Osteocyte (in vitro differentiated cells): Measurements from ENCODE around the gene ROCK1. TPM values are rescaled to one million over a fixed set of nuclear protein-coding genes. Genes with fewer than 3 reads are reported as not detected.
A peak's percentile ranks its signal among the peaks of the same experiment; 100 is the strongest.

ENCODE experiments used
- DNase-seq: peaks from one replicate; pipeline ENCODE4 v3.0.0; 2021; ENCODE audit warnings: mixed read lengths; ENCODE audit not compliant: unreplicated experiment; ENCODE audit errors: extremely low spot score
- H3K27ac Mint-ChIP-seq: one replicate; pipeline ENCODE4 v1.8.0; 2021; ENCODE audit warnings: mild to moderate bottlenecking, mixed read lengths; ENCODE audit not compliant: unreplicated experiment
- H3K27me3 Mint-ChIP-seq: one replicate; pipeline ENCODE4 v1.8.0; 2021; ENCODE audit warnings: mixed read lengths; ENCODE audit not compliant: unreplicated experiment
- H3K36me3 Mint-ChIP-seq: one replicate; pipeline ENCODE4 v1.8.0; 2021; ENCODE audit warnings: mixed read lengths; ENCODE audit not compliant: unreplicated experiment
- H3K4me1 Mint-ChIP-seq: one replicate; pipeline ENCODE4 v1.8.0; 2021; ENCODE audit warnings: mixed read lengths; ENCODE audit not compliant: unreplicated experiment
- H3K4me3 Mint-ChIP-seq: one replicate; pipeline ENCODE4 v1.8.0; 2021; ENCODE audit warnings: mild to moderate bottlenecking, moderate library complexity, mixed read lengths; ENCODE audit not compliant: unreplicated experiment
- H3K9me3 Mint-ChIP-seq: one replicate; pipeline ENCODE4 v1.8.0; 2021; ENCODE audit warnings: mixed read lengths; ENCODE audit not compliant: unreplicated experiment
- CTCF ChIP-seq: fragments of 200-600 bp; sonication (generic); IDR thresholded peaks from 2 replicates; pipeline ENCODE4 v1.5.0; 2021; ENCODE audit warnings: antibody characterized with exemption, mild to moderate bottlenecking, moderate library complexity
- total RNA-seq: library from RNA; stranded (reverse); gene quantifications from 2 replicates; pipeline ENCODE4 v1.2.1, GENCODE V29; 2021

The ROCK1 gene
- total RNA-seq, 1 donor from 2014 or later: 50.8 TPM

- Mint-ChIP-seq H3K36me3 (no peaks in the 10 kb centered on the region), H3K4me3 (no peak overlapping the region), H3K27ac (peak overlapping the region; percentile 98), H3K9me3 (no peaks in the 10 kb centered on the region), H3K27me3 (no peaks in the 10 kb centered on the region), H3K4me1 (peaks cover 20% of the 10 kb centered on the region)
- TF ChIP-seq CTCF: no peak
- DNase-seq: no peak
Observed at GRCh38 chr18:21110713-21111345, 784 bp downstream of the ROCK1 start.

GRCh38 chr18:21109936-21110712 lies 1.5 kb downstream of the ROCK1 start:
- H3K4me1 Mint-ChIP-seq: peaks cover 26% of the 10 kb centered on the region
- no peaks in the 10 kb centered on the region for H3K27me3 Mint-ChIP-seq
- DNase-seq: no peak
- TF ChIP-seq CTCF: no peak
- H3K27ac Mint-ChIP-seq: peak overlapping the region; percentile 98
- no peaks in the 10 kb centered on the region for H3K36me3 Mint-ChIP-seq
- no peak overlapping the region for H3K4me3 Mint-ChIP-seq
- no peaks in the 10 kb centered on the region for H3K9me3 Mint-ChIP-seq

GRCh38 chr18:21105936-21106335 lies 5.7 kb downstream of the ROCK1 start:
- no peaks in the 10 kb centered on the region for H3K27me3 Mint-ChIP-seq
- no peak for TF ChIP-seq CTCF
- no peak for DNase-seq
- no peak overlapping the region for H3K4me3 Mint-ChIP-seq
- peaks cover 29% of the 10 kb centered on the region for H3K4me1 Mint-ChIP-seq
- H3K36me3 Mint-ChIP-seq: no peaks in the 10 kb centered on the region
- no peaks in the 10 kb centered on the region for H3K9me3 Mint-ChIP-seq
- no peak overlapping the region for H3K27ac Mint-ChIP-seq

GRCh38 chr18:21101172-21101571 lies 10.4 kb downstream of the ROCK1 start:
- H3K9me3 Mint-ChIP-seq: no peaks in the 10 kb centered on the region
- peaks cover 32% of the 10 kb centered on the region for H3K4me1 Mint-ChIP-seq
- H3K36me3 Mint-ChIP-seq: no peaks in the 10 kb centered on the region
- no peak for DNase-seq
- H3K27me3 Mint-ChIP-seq: no peaks in the 10 kb centered on the region
- peak overlapping the region; percentile 48 for H3K27ac Mint-ChIP-seq
- H3K4me3 Mint-ChIP-seq: no peak overlapping the region
- TF ChIP-seq CTCF: no peak

GRCh38 chr18:21100678-21101077 lies 10.9 kb downstream of the ROCK1 start:
- no peak for DNase-seq
- Mint-ChIP-seq H3K4me1 (peaks cover 28% of the 10 kb centered on the region), H3K27ac (peak overlapping the region; percentile 48), H3K36me3 (no peaks in the 10 kb centered on the region), H3K4me3 (no peak overlapping the region), H3K9me3 (no peaks in the 10 kb centered on the region), H3K27me3 (no peaks in the 10 kb centered on the region)
- no peak for TF ChIP-seq CTCF
